ENCODE data around the gene UPP2. TPM values are rescaled to one million over a fixed set of nuclear protein-coding genes. Genes with fewer than 3 reads are reported as not detected.

Gene UPP2
- total and polyA plus RNA-seq, 10 donors = 0.02 TPM; not detected in 9

- TF ChIP-seq POLR2AphosphoS5 (IDR thresholded peaks at IDR 0.05) = no peak
- no peak for TF ChIP-seq POLR2A (IDR thresholded peaks at IDR 0.05)
- TF ChIP-seq, protein P1, sequence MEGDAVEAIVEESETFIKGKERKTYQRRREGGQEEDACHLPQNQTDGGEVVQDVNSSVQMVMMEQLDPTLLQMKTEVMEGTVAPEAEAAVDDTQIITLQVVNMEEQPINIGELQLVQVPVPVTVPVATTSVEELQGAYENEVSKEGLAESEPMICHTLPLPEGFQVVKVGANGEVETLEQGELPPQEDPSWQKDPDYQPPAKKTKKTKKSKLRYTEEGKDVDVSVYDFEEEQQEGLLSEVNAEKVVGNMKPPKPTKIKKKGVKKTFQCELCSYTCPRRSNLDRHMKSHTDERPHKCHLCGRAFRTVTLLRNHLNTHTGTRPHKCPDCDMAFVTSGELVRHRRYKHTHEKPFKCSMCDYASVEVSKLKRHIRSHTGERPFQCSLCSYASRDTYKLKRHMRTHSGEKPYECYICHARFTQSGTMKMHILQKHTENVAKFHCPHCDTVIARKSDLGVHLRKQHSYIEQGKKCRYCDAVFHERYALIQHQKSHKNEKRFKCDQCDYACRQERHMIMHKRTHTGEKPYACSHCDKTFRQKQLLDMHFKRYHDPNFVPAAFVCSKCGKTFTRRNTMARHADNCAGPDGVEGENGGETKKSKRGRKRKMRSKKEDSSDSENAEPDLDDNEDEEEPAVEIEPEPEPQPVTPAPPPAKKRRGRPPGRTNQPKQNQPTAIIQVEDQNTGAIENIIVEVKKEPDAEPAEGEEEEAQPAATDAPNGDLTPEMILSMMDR (IDR thresholded peaks at IDR 0.05 in 8 of 11, conservative IDR thresholded peaks at IDR 0.05 in 3 of 11) = no peak
- H3K36me3 ChIP-seq = no peaks in the 10 kb centered on the region
- H3K9me3 ChIP-seq = no peaks in the 10 kb centered on the region
- no peaks in the 10 kb centered on the region for H3K27me3 ChIP-seq (replicated peaks in 1 of 7)
- no peaks in the 10 kb centered on the region for H3K4me1 ChIP-seq
- intact Hi-C loops (cut with DNase I; ENCODE audit: low total_unique reads) = no loop called here
- H3K4me3 ChIP-seq = no peak overlapping the region
- DNase-seq = no peak
- 79 to 87% (median 86%) methylated on average over 5 of the region's 5 CpGs for WGBS, 5 donors
- no peak overlapping the region for H3K27ac ChIP-seq
Observed at GRCh38 chr2:158125756-158126498, 24.3 kb downstream of the UPP2 start.

GRCh38 chr2:158127380-158127804 lies 25.7 kb downstream of the UPP2 start:
- no peaks in the 10 kb centered on the region for H3K9me3 ChIP-seq
- DNase-seq = no peak
- TF ChIP-seq POLR2A (IDR thresholded peaks at IDR 0.05) (no peak), POLR2AphosphoS5 (IDR thresholded peaks at IDR 0.05) (no peak)
- TF ChIP-seq, protein P1 (IDR thresholded peaks at IDR 0.05 in 8 of 11, conservative IDR thresholded peaks at IDR 0.05 in 3 of 11) = no peak
- no peaks in the 10 kb centered on the region for H3K27me3 ChIP-seq (replicated peaks in 1 of 7)
- intact Hi-C loops (cut with DNase I; ENCODE audit: low total_unique reads) = no loop called here
- no peaks in the 10 kb centered on the region for H3K4me1 ChIP-seq
- no peaks in the 10 kb centered on the region for H3K36me3 ChIP-seq
- no peak overlapping the region for H3K27ac ChIP-seq
- no peak overlapping the region for H3K4me3 ChIP-seq
- WGBS, 5 donors = 57 to 76% (median 68%) methylated on average over 1 of the region's 1 CpG

DNA sequence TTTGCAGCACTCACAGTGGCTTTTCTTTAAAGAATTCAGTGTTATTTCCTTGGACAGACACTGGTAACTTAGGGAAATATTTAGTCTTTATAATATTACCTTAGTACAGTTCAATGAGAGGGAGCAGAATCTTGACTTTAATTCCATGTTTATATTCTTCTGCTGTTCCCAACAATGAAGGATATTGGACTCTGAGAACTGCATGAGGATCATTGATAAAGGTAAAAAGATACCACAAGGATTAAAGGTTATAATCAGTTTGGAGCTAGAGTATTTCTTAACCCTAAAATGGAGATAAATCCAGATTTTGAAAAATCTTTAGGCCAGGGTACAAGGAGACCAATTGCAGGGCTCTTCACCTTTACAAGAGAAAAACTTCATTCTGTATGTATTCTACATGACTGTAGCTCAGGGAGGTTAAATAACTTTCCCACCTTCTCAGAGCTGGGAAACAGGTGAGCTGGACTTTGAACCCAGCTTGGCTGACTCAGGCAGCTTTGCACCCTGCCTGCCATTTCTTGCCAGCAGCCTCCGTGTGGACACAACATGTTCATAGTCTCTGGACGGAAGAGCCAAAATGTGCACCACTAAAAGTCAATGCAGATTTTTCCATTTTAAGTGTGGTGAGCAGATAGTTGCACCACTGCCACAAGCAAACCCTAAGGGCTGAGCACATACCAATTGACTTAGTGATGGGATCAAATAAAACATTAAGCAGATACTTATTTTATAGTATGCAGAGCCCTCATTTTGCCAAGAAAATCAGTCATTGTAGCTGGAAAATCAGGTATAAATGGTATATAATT lies 26.7 kb downstream of the UPP2 start:
- TF ChIP-seq, protein P1 (IDR thresholded peaks at IDR 0.05 in 8 of 11, conservative IDR thresholded peaks at IDR 0.05 in 3 of 11) = no peak
- TF ChIP-seq POLR2A (IDR thresholded peaks at IDR 0.05) (no peak), POLR2AphosphoS5 (IDR thresholded peaks at IDR 0.05) (no peak)
- H3K4me3 ChIP-seq = no peak overlapping the region
- intact Hi-C loops (cut with DNase I; ENCODE audit: low total_unique reads) = no loop called here
- no peak for DNase-seq
- H3K9me3 ChIP-seq = no peaks in the 10 kb centered on the region
- no peak overlapping the region for H3K27ac ChIP-seq
- H3K4me1 ChIP-seq = no peaks in the 10 kb centered on the region
- 69 to 95% (median 90%) methylated on average over 2 of the region's 2 CpGs for WGBS, 5 donors
- H3K27me3 ChIP-seq (replicated peaks in 1 of 7) = no peaks in the 10 kb centered on the region
- H3K36me3 ChIP-seq = no peaks in the 10 kb centered on the region

- no peak overlapping the region for H3K4me3 ChIP-seq
- H3K4me1 ChIP-seq = no peaks in the 10 kb centered on the region
- TF ChIP-seq POLR2A (IDR thresholded peaks at IDR 0.05) (no peak), POLR2AphosphoS5 (IDR thresholded peaks at IDR 0.05) (no peak)
- TF ChIP-seq, protein P1 (IDR thresholded peaks at IDR 0.05 in 8 of 11, conservative IDR thresholded peaks at IDR 0.05 in 3 of 11) = no peak
- WGBS, 5 donors = 81 to 87% (median 85%) methylated on average over 5 of the region's 5 CpGs
- H3K27me3 ChIP-seq (replicated peaks in 1 of 7) = no peaks in the 10 kb centered on the region
- intact Hi-C loops (cut with DNase I; ENCODE audit: low total_unique reads) = no loop called here
- H3K9me3 ChIP-seq = no peaks in the 10 kb centered on the region
- no peaks in the 10 kb centered on the region for H3K36me3 ChIP-seq
- H3K27ac ChIP-seq = no peak overlapping the region
- no peak for DNase-seq
Observed at GRCh38 chr2:158129037-158129436, 27.4 kb downstream of the UPP2 start.

All from spleen (tissue), 11 donors.